Thyroid gland (tissue), 4 donors: ENCODE measurements around the gene SLC22A14. TPM values are rescaled to one million over a fixed set of nuclear protein-coding genes. Genes with fewer than 3 reads are reported as not detected.

ENCODE experiments used
- DNase-seq, 2 donors: peaks; one replicate each; pipeline ENCODE4 v3.0.0-alpha.2; 2019
- H3K27ac ChIP-seq, 3 donors: fragments of 200-600 bp; sonication (generic); 1 replicate in 2 of 3; 2 replicates in 1 of 3; pipeline ENCODE4 v1.5.1; 2016 to 2019; ENCODE audit warnings: mild to moderate bottlenecking in 1 of 3, moderate library complexity in 1 of 3
- H3K27me3 ChIP-seq: fragments of 200-600 bp; sonication (generic); one replicate; pipeline ENCODE4 v1.5.1; 2019
- H3K36me3 ChIP-seq, 2 donors: fragments of 200-600 bp; sonication (generic); one replicate each; pipeline ENCODE4 v1.5.1; 2016 to 2019
- H3K4me1 ChIP-seq, 2 donors: fragments of 200-600 bp; sonication (generic); one replicate each; pipeline ENCODE4 v1.5.1; 2017 to 2019
- H3K4me3 ChIP-seq, 3 donors: fragments of 200-600 bp; sonication (generic); replicated peaks in 1 of 3; 1 replicate in 2 of 3; 2 replicates in 1 of 3; pipeline ENCODE4 v1.5.1; 2016; ENCODE audit warnings: mild to moderate bottlenecking in 1 of 3
- H3K9me3 ChIP-seq: fragments of 200-600 bp; sonication (generic); one replicate; pipeline ENCODE4 v1.5.1; 2017
- CTCF ChIP-seq, 6 experiments: fragments of 200-600 bp in 3 of 6; fragments of 450-650 bp in 3 of 6; sonication (generic) in 3 of 6; IDR thresholded peaks; one replicate each; pipeline ENCODE4 v1.5.1; 2016 to 2019; ENCODE audit warnings: antibody characterized with exemption in 6 of 6, mild to moderate bottlenecking in 2 of 6, inconsistent platforms in 1 of 6, moderate library complexity in 1 of 6
- POLR2A ChIP-seq, 2 donors: fragments of 450-650 bp; IDR thresholded peaks; one replicate each; pipeline ENCODE4 v1.6.1; 2017; ENCODE audit warnings: antibody characterized with exemption in 2 of 2, mild to moderate bottlenecking in 2 of 2, moderate library complexity in 1 of 2
- WGBS, 2 donors: methylation state at CpG; one replicate each; pipeline ENCODE4 v1.1.5; 2017; 5-methylcytosine and 5-hydroxymethylcytosine counted together
- intact Hi-C: fragments of 100-400 bp; cut with DNase I; formaldehyde crosslinking; loops from one replicate; pipeline ENCODE4 v1.15.1; 2023
- total RNA-seq, 4 donors: library from RNA; depleted of rRNA; stranded (reverse); fragments of >200 nt; gene quantifications; one replicate each; pipeline ENCODE4 v1.2.3, GENCODE V29; 2016

Gene SLC22A14
- total RNA-seq, 4 donors from 2014 or later, result not detected

- H3K4me3 ChIP-seq, result no peak overlapping the region
- H3K4me1 ChIP-seq, result no peaks in the 10 kb centered on the region
- 71 to 83% methylated on average over 1 of the region's 1 CpG for WGBS, 2 donors
- no peak overlapping the region for H3K27ac ChIP-seq
- H3K27me3 ChIP-seq, result no peaks in the 10 kb centered on the region
- H3K36me3 ChIP-seq, result no peaks in the 10 kb centered on the region
- no peaks in the 10 kb centered on the region for H3K9me3 ChIP-seq
- no peak for DNase-seq
- intact Hi-C loops, result no loop called here
- TF ChIP-seq CTCF (IDR thresholded peaks at IDR 0.05) (no peak), POLR2A (IDR thresholded peaks at IDR 0.05) (no peak)
These were observed 13.6 kb upstream of the SLC22A14 start for GRCh38 chr3:38268522-38268921.

GRCh38 chr3:38270606-38271005 lies 11.5 kb upstream of the SLC22A14 start:
- Histone ChIP-seq H3K27me3 (no peaks in the 10 kb centered on the region), H3K4me1 (no peaks in the 10 kb centered on the region), H3K27ac (no peak overlapping the region), H3K9me3 (no peaks in the 10 kb centered on the region), H3K36me3 (no peaks in the 10 kb centered on the region), H3K4me3 (no peak overlapping the region)
- intact Hi-C loops, result no loop called here
- 91% methylated on average over 3 of the region's 3 CpGs for WGBS, 2 donors
- no peak for TF ChIP-seq POLR2A (IDR thresholded peaks at IDR 0.05)
- TF ChIP-seq CTCF (IDR thresholded peaks at IDR 0.05), result no peak
- DNase-seq, result no peak

- Histone ChIP-seq H3K27me3 (no peaks in the 10 kb centered on the region), H3K4me1 (no peaks in the 10 kb centered on the region), H3K4me3 (no peak overlapping the region), H3K36me3 (no peaks in the 10 kb centered on the region), H3K27ac (no peak overlapping the region), H3K9me3 (no peaks in the 10 kb centered on the region)
- TF ChIP-seq CTCF (IDR thresholded peaks at IDR 0.05) (no peak), POLR2A (IDR thresholded peaks at IDR 0.05) (no peak)
- WGBS, 2 donors, result 88 to 94% methylated on average over 5 of the region's 5 CpGs
- DNase-seq, result no peak
- intact Hi-C loops, result no loop called here
These were observed 10.5 kb upstream of the SLC22A14 start for GRCh38 chr3:38271553-38271952.

- TF ChIP-seq POLR2A (IDR thresholded peaks at IDR 0.05) (no peak), CTCF (IDR thresholded peaks at IDR 0.05) (no peak)
- H3K4me1 ChIP-seq, result no peaks in the 10 kb centered on the region
- H3K9me3 ChIP-seq, result no peaks in the 10 kb centered on the region
- intact Hi-C loops, result no loop called here
- WGBS, 2 donors, result 95 to 97% methylated on average over 13 to 14 of the region's 21 CpGs
- DNase-seq, result no peak
- H3K36me3 ChIP-seq, result no peaks in the 10 kb centered on the region
- H3K4me3 ChIP-seq, result no peak overlapping the region
- no peak overlapping the region for H3K27ac ChIP-seq
- H3K27me3 ChIP-seq, result no peaks in the 10 kb centered on the region
These were observed 7.0 kb upstream of the SLC22A14 start for GRCh38 chr3:38274864-38275649.

GRCh38 chr3:38275658-38276057 lies 6.4 kb upstream of the SLC22A14 start:
- intact Hi-C loops, result no loop called here
- Histone ChIP-seq H3K4me3 (no peak overlapping the region), H3K27ac (no peak overlapping the region), H3K27me3 (no peaks in the 10 kb centered on the region), H3K9me3 (no peaks in the 10 kb centered on the region), H3K4me1 (no peaks in the 10 kb centered on the region), H3K36me3 (no peaks in the 10 kb centered on the region)
- 83 to 97% methylated on average over 1 to 7 of the region's 8 CpGs for WGBS, 2 donors
- no peak for DNase-seq
- TF ChIP-seq CTCF (IDR thresholded peaks at IDR 0.05) (no peak), POLR2A (IDR thresholded peaks at IDR 0.05) (no peak)
